PC-9 (cell line): ENCODE data around the gene SEC24B.

Experiments used
- EZH2 ChIP-seq: fragments of 200-600 bp; sonication (generic); IDR thresholded peaks from 2 replicates; pipeline ENCODE4 v1.8.0; 2017; ENCODE audit warnings: antibody characterized with exemption, low read depth
- TF ChIP-seq, protein P1 (sequence below): fragments of 200-600 bp; sonication (generic); conservative IDR thresholded peaks from 2 replicates; pipeline ENCODE4 v1.6.1; 2017; ENCODE audit warnings: mixed run types, antibody characterized with exemption, mild to moderate bottlenecking, moderate library complexity

DNA sequence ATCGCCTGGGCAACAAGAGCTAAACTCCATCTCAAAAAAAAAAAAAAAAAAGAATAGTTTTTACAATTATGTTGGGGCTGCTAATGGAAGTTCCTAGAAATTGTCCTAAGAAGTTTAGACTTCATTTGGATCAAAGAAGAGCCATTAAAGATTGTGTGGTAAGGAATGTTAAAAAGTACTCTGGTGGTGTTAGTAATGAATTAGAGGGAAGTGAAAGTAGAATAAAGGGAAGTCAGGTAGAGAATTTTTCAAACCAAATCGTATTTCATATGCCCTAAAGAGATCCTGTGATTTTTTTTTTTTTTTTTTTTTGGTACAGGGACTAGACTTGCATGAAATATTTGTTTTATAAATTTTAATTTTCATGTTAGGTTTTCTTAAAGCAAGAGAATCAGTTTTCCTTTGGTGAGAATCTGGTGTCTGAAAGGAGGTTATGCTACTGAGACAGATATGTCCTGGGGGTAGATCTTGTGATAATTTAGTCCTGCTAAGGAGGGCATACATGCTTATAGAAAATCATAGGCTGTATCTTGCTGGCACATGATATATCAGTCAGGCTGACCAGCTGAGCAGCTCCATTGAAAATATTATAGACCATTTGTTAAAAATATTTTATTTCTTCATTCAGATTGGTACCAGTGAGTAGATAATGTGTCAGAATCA, 10.7 kb downstream of the SEC24B start:
- TF ChIP-seq, protein P1, sequence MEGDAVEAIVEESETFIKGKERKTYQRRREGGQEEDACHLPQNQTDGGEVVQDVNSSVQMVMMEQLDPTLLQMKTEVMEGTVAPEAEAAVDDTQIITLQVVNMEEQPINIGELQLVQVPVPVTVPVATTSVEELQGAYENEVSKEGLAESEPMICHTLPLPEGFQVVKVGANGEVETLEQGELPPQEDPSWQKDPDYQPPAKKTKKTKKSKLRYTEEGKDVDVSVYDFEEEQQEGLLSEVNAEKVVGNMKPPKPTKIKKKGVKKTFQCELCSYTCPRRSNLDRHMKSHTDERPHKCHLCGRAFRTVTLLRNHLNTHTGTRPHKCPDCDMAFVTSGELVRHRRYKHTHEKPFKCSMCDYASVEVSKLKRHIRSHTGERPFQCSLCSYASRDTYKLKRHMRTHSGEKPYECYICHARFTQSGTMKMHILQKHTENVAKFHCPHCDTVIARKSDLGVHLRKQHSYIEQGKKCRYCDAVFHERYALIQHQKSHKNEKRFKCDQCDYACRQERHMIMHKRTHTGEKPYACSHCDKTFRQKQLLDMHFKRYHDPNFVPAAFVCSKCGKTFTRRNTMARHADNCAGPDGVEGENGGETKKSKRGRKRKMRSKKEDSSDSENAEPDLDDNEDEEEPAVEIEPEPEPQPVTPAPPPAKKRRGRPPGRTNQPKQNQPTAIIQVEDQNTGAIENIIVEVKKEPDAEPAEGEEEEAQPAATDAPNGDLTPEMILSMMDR = no peak
- no peak for TF ChIP-seq EZH2
